ENCODE measurements around the gene LRFN2. TPM values are rescaled to one million over a fixed set of nuclear protein-coding genes. Genes with fewer than 3 reads are reported as not detected.

LRFN2 gene
- total RNA-seq, 1 experiment from 2014 or later: not detected

GRCh38 chr6:40543776-40544175, 43.4 kb downstream of the LRFN2 start:
- no peak for DNase-seq (ENCODE audit: low read depth)

GRCh38 chr6:40543146-40543545, 44.0 kb downstream of the LRFN2 start:
- DNase-seq (ENCODE audit: low read depth): no peak

- DNase-seq (ENCODE audit: low read depth): no peak
These were observed 44.9 kb downstream of the LRFN2 start for GRCh38 chr6:40542175-40542764.

GRCh38 chr6:40541556-40542174, 45.5 kb downstream of the LRFN2 start:
- DNase-seq (ENCODE audit: low read depth): no peak

DNA sequence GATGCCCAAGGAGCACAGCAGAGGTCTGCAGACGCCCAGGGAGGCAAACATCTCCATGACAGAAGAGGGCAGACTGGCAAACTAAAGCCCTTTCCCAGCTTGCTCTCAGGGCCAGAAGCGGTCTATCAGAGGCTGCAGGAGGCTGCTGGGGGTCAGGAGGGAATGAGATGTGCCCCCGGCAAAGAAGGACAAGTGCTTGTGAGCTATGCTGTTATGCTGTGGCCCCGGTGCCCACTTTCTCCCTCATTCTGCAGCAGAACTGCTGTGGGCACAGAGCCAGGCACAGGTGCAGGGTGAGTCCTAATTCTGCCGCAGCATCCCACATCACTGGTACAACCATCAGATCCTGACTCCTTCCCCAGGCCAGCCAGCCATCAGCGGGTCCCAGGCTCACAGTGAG, 46.4 kb downstream of the LRFN2 start:
- no peak for DNase-seq (ENCODE audit: low read depth)

DNA sequence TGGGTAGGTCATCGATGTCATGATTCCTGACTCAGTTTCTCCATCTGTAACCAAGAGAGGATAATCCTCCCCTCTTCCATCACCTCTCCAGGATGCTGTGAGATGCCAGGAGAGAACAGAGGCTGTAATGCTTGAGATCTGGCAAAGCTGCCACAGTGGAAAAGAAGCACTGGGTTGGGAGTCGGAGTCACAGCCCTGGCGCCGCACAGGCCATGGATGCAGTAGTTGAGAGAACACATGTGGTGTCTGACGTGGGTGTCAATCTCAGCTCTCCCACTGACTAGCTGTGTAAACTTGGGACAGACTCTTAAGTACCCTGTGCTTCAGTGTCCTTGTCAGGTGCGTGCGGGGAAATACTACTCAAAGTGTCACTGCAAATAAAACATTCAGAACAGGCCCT, 47.3 kb downstream of the LRFN2 start:
- DNase-seq (ENCODE audit: low read depth): no peak

DNA sequence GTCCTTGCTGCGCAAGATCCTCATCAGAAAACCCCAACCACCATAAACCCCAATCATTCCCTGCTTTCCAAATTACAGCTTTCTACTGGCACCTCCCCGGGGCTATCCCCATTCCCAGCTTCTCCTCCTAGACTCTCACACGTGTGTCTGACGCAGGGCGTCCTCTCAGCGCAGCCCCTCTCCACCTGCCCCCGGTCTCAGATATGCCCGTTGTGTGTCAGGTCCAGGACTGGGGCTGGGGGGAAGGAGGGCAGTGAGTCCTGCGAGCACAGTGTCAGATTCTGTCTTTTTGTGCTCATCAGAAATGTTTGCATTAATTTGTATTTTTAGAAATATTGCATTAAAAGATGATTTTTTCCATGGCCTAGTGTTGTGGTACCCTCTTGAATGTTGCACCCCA, 48.6 kb downstream of the LRFN2 start:
- no peak for DNase-seq (ENCODE audit: low read depth)

GRCh38 chr6:40537446-40537845, 49.7 kb downstream of the LRFN2 start:
- DNase-seq (ENCODE audit: low read depth): no peak

- DNase-seq (ENCODE audit: low read depth): peak; percentile 10
These were observed 50.7 kb downstream of the LRFN2 start for GRCh38 chr6:40536442-40536841.

DNA sequence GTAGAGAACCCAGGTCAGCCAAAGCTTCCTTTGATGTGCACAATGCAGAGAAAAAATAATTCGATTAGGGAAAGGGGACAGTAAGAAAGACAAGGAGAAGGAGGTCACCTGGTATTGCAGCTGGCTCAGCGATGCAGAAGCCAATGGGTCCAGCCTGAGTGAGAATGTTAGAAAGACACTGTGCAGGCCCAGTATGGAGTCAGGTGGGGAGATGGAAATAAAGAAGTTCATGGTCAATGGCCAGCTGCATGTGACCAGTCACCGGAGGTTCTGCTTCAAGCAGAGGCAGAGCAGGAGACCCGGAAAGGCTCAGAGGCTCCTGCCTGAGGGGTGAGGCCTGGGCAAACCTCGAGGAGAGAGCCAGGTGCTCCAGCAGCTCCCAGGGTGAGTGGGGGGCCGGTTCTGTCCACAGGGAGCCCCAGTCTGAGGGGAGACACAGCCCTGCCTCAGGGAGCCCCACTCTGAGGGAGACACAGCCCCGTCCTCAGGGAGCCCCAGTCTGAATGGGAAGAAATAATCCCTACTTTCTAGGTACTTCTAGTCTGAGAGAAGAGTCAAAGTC, 51.3 kb downstream of the LRFN2 start:
- no peak for DNase-seq (ENCODE audit: low read depth)

GRCh38 chr6:40535110-40535818, 51.9 kb downstream of the LRFN2 start:
- no peak for DNase-seq (ENCODE audit: low read depth)

DNA sequence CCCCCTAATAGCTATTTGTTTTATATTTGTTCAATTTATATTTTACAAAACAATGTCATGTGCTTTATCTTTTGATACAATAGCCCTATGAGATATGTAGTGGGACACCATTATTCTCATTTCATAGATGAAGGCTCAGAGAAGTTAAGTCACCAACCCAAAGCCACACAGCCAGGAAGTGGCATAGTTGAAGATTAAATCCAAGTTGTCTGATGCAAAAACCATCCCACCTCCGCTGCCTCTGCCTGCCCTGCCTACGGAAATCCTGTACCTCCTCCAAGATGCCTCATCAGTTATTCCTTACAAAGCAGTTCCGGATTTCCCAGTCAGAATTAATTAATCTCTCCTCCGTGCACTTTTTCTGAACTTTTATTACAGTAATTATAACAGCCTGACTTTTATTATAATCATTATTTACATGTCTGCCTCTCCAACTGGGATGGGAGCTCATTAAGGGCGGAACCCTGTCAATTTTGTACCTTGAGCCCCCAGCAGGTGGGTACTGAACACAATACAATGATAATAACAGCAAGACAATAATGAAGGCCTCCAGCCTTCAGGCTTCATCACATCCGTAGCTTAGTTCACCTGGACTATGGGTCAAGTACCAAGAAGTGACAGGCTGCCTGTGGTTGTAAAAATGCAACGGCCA, 54.7 kb downstream of the LRFN2 start:
- DNase-seq (ENCODE audit: low read depth): no peak

- DNase-seq (ENCODE audit: low read depth): no peak
These were observed 57.2 kb downstream of the LRFN2 start for GRCh38 chr6:40529919-40530318.

- DNase-seq (ENCODE audit: low read depth): no peak
These were observed 58.1 kb downstream of the LRFN2 start for GRCh38 chr6:40529040-40529439.

- no peak for DNase-seq (ENCODE audit: low read depth)
These were observed 59.1 kb downstream of the LRFN2 start for GRCh38 chr6:40528051-40528450.

DNA sequence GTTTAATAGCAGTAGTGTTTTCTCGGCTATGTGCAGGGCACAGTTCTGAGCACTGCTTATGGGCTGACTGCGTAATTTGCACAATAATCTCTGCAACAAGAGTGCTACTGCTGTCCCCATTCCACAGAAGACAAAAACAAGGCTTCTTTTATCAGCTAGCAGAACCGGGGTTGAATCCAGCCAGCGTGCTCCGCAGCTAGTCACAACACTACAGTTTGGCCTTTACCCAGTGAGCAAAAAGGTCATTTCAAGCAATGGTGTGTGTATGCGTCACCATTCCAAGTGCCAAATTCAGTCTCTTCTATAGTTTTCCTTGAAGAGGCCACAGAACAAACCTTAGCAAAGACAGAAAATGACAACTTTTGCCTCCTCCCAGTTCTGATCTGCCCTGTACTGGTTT, 61.1 kb downstream of the LRFN2 start:
- peak; percentile 6 for DNase-seq (ENCODE audit: low read depth)

DNA sequence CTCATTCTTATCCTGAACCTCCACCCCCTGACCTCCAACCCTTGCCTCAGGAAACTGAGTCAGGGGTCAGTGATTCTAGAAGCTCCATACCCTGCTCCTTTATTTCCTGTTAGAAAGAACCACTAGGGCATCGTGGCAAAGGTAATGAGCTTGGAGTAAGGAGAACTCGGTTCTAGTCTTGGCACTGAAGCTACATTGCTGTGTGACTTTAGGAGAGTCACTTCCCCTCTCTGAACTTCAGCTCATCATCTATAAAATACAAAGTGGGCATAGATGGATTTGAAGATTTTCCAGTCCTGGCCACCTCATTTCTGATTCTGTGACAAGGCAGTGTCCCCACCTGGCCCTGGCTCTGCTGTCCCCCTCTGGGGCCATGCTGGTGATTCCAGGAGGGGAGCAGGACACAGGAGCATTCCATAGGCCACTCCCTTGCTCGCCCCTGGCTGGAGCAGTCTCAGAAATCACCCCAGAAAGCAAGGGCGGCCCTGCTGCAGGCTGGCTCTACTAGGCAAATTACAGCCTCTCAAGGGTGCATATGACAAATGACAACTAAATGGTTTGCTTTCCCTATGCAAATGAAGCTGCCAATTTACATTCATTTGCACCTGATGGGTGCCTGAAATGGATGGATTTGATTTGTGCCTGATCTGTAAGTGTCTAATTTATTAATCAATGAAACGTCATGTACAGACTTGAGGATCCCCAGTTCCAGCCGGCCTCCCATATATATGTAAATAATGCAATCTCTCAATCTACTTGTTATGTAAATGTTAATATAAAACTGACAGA, 62.2 kb downstream of the LRFN2 start:
- DNase-seq (ENCODE audit: low read depth): no peak

GRCh38 chr6:40523505-40524172, 63.5 kb downstream of the LRFN2 start:
- DNase-seq (ENCODE audit: low read depth): no peak

GRCh38 chr6:40521496-40521895, 65.7 kb downstream of the LRFN2 start:
- no peak for DNase-seq (ENCODE audit: low read depth)

- DNase-seq (ENCODE audit: low read depth): no peak
These were observed 66.5 kb downstream of the LRFN2 start for GRCh38 chr6:40520678-40521077.

GRCh38 chr6:40520084-40520483, 67.1 kb downstream of the LRFN2 start:
- no peak for DNase-seq (ENCODE audit: low read depth)

Measured in M059J (cell line).